ENCODE data around the gene OR6K2.
"Not testable (repeated sequence)": the region's sequence is repeated elsewhere in the genome, so short reads cannot be mapped to it uniquely, and the experiment has no call there.

OR6K2 gene, protein sequence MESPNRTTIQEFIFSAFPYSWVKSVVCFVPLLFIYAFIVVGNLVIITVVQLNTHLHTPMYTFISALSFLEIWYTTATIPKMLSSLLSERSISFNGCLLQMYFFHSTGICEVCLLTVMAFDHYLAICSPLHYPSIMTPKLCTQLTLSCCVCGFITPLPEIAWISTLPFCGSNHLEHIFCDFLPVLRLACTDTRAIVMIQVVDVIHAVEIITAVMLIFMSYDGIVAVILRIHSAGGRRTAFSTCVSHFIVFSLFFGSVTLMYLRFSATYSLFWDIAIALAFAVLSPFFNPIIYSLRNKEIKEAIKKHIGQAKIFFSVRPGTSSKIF

DNA sequence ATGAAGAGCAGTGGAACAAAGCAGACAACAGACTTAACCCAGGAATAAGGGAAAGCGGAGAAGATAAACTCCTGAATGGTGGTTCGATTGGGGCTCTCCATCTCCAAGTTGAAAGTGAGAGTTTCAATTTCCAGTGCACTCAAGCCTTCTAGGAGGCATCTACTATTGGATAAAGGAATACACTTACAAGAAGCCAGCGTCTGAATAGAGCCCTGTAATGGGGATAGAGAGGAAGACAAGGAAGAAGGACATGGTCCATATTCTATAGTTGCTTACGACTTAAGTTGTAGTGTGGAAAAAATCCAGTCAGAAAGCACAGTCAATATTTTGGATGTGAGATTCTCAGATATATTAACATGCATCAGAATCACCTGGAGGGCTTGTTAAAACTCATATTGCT is at the start of gene OR6K2:
OR6K2 (minus strand) TSS at position 101 of the 400 bp plus-strand sequence; CDS start at position 101, 0 bp downstream.
- in situ Hi-C loops (cut with MboI; ENCODE audit: low sequenced_read_pairs) = no loop called here

DNA sequence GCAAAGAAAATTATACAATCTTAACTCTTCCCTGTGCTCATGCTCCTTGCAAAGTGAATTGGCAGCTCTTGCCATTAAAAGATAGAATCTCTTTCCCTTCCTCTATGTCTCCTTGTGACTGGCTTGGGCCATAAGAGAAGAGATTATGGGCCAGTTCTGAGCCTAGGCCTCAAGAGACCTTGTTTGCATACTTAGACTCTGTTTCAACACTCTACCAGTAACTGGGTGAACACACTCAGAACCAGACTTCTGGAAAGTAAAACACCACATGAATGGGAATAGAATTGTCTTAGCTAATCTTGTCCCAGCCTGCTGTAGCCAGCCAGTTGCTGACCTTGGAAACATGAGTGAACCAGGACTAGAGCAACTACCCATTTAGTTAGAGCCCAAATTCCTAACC is 35.4 kb upstream of the OR6K2 start:
- in situ Hi-C loops (cut with MboI; ENCODE audit: low sequenced_read_pairs) = no loop called here

DNA sequence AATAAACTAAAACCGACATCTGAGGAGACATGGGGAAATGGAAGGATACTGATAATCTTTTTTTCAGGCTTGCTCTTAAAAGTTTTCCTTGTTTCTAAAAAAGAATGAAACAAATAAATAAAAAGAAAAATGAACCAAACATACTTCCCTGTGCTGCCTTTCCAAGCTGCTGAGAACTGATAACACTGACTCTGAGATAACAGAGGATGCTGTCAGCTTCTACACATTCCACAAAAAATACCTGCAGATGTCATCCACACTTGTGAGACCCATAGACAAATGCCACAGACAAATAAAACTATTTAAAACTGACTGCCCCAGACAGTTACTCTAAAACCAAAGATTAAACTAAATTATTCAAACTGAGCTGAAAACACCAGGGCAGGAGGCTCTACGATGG is 32.1 kb upstream of the OR6K2 start:
- in situ Hi-C loops (cut with MboI; ENCODE audit: low sequenced_read_pairs) = no loop called here

DNA sequence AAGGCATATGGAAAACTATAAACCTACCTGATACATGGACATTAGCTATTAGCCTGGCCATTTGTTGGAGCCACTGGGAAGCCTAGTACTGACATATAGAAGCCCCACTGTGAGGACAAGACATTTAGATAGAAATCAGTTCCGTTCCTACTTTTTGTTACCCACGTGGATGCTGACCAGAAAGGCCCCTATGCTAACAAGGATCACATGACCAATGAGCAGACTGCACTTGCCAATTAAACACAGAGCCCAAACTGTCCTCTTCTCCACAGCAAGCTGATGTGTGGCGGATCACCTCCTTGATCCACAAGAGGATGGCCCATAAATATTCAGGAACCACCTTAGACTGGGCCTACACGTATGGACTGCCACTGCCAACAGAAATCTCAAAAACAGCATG is 31.3 kb upstream of the OR6K2 start:
- in situ Hi-C loops (cut with MboI; ENCODE audit: low sequenced_read_pairs) = no loop called here

DNA sequence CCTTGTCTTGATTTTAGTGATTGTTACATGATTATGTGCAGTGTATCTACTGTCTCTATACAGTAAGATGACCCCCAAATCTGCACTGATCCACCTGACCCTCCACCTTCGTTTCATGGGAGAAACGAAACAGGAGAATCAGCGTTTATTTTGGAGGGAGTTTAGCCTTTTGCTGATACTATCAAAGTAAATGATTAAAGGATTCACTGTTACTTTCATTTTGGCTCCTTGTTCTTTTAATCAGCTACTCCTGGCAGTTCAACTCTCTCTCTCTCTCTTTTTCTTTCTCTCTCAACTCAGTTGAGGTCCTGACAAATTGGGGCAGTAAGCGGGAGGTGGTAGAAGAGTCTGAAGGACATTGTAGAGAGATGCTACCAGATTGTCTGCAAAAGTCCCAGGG is 30.0 kb upstream of the OR6K2 start:
- in situ Hi-C loops (cut with MboI; ENCODE audit: low sequenced_read_pairs) = no loop called here

GRCh38 chr1:158728510-158729225 is 28.2 kb upstream of the OR6K2 start:
- in situ Hi-C loops (cut with MboI; ENCODE audit: low sequenced_read_pairs) = no loop called here

- in situ Hi-C loops (cut with MboI; ENCODE audit: low sequenced_read_pairs) = no loop called here
These were observed 24.0 kb upstream of the OR6K2 start for GRCh38 chr1:158724442-158724841.

- in situ Hi-C loops (cut with MboI; ENCODE audit: low sequenced_read_pairs) = no loop called here
These were observed 20.2 kb upstream of the OR6K2 start, which contains the start of gene OR6K3 for GRCh38 chr1:158720620-158721019. Gene OR6K3 (minus strand): TSS chr1:158720720. CDS start chr1:158718115, 2,605 bp downstream.

GRCh38 chr1:158719664-158720063 is 19.2 kb upstream of the OR6K2 start:
- in situ Hi-C loops (cut with MboI; ENCODE audit: low sequenced_read_pairs) = no loop called here

DNA sequence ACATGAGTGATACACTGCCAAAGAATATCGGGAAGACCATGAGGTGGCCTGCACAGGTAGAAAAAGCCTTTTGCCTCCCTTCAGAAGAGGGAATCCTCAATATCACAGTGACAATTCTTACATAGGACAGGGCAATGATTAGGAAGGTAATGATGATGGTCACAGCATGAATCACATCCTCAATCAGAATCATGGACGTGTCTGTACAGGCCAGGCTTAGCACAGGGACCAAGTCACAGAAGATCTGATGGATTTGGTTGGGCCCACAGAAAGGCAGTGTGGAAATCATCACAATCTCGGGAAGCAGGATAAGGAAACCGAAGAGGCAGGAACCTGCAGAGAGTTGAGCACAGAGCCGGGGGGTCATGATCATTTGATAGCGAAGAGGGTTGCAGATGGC is 16.9 kb upstream of the OR6K2 start:
- in situ Hi-C loops (cut with MboI; ENCODE audit: low sequenced_read_pairs) = no loop called here

DNA sequence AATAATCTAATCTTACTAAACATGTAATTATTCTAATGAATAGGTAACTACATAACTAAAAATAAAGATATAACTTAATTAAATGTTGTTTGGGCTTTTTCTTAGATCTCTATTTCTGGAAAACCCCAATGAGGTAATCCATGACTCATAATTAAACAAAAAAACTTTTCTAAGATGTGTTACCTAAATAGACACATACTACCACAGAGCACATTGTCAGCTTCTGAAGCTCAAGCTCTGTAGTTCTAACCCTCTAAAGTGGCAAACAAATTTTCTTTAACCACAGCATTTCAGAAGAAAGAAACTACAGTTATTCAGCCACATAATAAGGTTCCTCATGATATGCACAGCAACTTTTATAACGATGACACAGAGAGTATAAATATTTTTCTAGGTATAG is 15.9 kb upstream of the OR6K2 start:
- in situ Hi-C loops (cut with MboI; ENCODE audit: low sequenced_read_pairs) = no loop called here

- in situ Hi-C loops (cut with MboI; ENCODE audit: low sequenced_read_pairs) = no loop called here
These were observed 14.3 kb upstream of the OR6K2 start for GRCh38 chr1:158714754-158715153.

GRCh38 chr1:158711098-158711497 is 10.6 kb upstream of the OR6K2 start:
- in situ Hi-C loops (cut with MboI; ENCODE audit: low sequenced_read_pairs) = no loop called here

DNA sequence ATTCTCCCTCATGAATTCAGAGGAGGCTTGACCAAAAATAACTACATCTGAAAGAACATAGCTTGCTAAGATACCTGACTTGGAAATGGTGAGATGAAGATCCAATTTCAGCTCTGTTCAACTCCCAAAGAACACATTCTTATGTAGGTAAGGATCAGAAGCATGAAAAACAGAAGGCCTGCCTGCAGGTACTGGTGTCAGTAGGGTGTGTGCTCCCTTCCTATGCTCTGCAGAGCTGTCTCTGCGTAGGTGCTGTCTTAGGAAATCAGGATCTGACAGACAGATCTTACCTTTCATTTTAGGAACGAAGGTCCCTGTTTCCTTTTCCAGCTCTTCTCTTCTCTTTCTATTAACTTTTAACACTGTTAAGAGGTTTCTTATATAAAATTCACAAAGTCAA is 5.6 kb upstream of the OR6K2 start:
- in situ Hi-C loops (cut with MboI; ENCODE audit: low sequenced_read_pairs) = no loop called here

DNA sequence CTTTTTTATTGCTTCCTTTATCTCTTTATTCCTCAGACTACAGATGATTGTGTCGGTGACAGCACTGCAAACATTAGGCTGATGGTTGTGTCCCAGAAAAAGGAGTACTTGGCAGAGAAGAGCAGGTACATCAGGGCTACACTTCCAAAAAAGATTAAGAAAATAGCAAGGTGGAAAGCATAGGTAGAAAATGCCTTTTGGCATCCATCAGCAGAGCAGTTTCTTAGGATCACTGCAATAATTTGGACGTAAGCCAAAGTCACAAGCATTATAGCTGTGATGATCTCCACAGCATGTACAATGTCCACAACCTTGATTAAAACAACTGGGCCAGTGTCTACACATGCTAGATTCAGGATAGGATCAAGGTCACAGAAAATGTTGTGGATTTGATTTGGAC is 5.9 kb downstream of the OR6K2 start:
- in situ Hi-C loops (cut with MboI; ENCODE audit: low sequenced_read_pairs) = no loop called here

DNA sequence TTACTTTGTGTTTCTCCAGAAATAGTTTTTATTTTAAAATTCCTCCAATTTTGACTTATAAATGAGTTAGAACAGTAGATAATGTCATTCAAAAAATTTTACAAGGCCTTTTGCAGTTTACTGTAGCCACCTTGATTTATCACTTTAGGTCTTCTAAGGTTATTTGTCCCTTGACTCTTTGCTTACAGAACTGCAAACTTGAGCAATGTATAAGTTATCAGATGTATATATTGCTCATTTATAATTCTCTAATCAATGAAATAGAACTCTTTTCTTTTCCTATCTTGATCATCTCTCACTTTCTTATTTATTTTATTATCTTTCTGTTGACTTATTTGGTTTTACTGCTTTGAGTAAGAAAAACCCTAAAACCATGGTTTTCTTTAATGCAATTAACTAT is 8.1 kb downstream of the OR6K2 start:
- in situ Hi-C loops (cut with MboI; ENCODE audit: low sequenced_read_pairs) = no loop called here

- in situ Hi-C loops (cut with MboI; ENCODE audit: low sequenced_read_pairs) = no loop called here
These were observed 8.5 kb downstream of the OR6K2 start for GRCh38 chr1:158691907-158692306.

- in situ Hi-C loops (cut with MboI; ENCODE audit: low sequenced_read_pairs) = not testable (repeated sequence)
These were observed 9.3 kb downstream of the OR6K2 start for GRCh38 chr1:158691149-158691548.

GRCh38 chr1:158689875-158690274 is 10.6 kb downstream of the OR6K2 start:
- in situ Hi-C loops (cut with MboI; ENCODE audit: low sequenced_read_pairs) = no loop called here

DNA sequence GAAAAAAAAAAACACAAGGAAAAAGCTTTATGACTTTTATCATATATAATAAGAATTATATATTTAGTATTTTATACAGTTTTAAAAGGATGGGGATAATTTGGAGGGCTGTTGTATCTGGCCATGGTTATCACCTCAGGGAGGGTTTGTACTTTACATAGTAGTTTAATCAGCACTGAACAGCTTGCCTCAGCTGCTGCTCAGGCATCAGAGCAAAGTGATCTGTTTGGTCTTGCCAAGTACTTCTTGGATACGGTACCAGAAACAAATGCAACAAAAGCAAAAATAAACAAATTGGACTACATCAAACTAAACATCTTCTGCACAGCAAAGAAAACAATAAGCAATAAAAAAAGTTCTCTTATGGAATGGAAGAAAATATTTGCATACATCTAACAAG is 11.3 kb downstream of the OR6K2 start:
- in situ Hi-C loops (cut with MboI; ENCODE audit: low sequenced_read_pairs) = no loop called here

- in situ Hi-C loops (cut with MboI; ENCODE audit: low sequenced_read_pairs) = not testable (repeated sequence)
These were observed 12.1 kb downstream of the OR6K2 start for GRCh38 chr1:158688343-158688742.

DNA sequence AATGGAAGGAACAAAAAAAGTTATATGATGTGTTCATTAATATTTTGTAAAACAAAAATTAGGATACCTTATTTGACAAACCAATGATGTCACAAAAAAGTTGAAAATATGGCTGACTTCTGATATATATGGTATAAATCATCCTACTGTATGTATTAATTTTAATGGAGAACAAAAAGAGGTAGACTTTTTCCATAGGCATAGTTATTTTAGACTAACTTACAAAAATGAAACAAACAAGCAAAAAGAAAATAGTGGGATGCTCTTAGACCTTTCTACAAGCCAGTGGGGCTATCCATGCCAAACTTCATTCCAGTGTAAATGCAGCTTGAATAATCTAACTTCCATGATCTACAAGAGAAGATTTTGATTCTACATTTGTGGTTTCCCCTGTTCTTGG is 13.4 kb downstream of the OR6K2 start:
- in situ Hi-C loops (cut with MboI; ENCODE audit: low sequenced_read_pairs) = no loop called here
